HepG2 (cell line): ENCODE measurements around the gene SLC22A7. TPM values are rescaled to one million over a fixed set of nuclear protein-coding genes. Genes with fewer than 3 reads are reported as not detected.

Source experiments
- ATAC-seq: fragments of 200-7000 bp; cut with Tn5 transposase; 3 replicates; pipeline ENCODE4 v1.9.1; 2020; ENCODE audit warnings: mild to moderate bottlenecking, moderate library complexity
- BruUV-seq: library from RNA; stranded (reverse); fragments of 400-500 nt; replicated peaks from 2 replicates; lab custom pipeline; 2021; lab: Mats Ljungman, UMichigan
- CTCF ChIA-PET: fragments of 300-600 bp; formaldehyde crosslinking; extraction: SDS; loops from one replicate; lab custom pipeline; 2021; ENCODE audit warnings: low total read pairs, inconsistent platforms, low intra/inter-chr PET ratio; lab: Yijun Ruan, JAX
- POLR2A ChIA-PET: fragments of 350-600 bp; sonication (Branson Sonifier 250); formaldehyde crosslinking; loops from one replicate; lab custom pipeline; 2020; ENCODE audit warnings: antibody characterized with exemption, inconsistent platforms; lab: Yijun Ruan, JAX
- DNase-seq: peaks from one replicate; pipeline ENCODE4 v3.0.0-alpha.2; 2015; ENCODE audit warnings: low spot score
- FAIRE-seq: peaks from 3 replicates; lab custom pipeline; 2011; peaks lifted over from hg19 to GRCh38; lab: Jason Lieb, UNC
- H2AFZ ChIP-seq: one replicate; pipeline ENCODE4 v1.6.1; 2011; ENCODE audit warnings: low read length, inconsistent platforms
- H3K27ac ChIP-seq: fragments of 300-600 bp; 3 replicates; pipeline ENCODE4 v1.8.0; 2011; ENCODE audit warnings: mixed run types, mild to moderate bottlenecking, mixed read lengths, low read length, inconsistent platforms; ENCODE audit not compliant: insufficient read depth; ENCODE audit errors: extremely low read length
- H3K27me3 ChIP-seq, 2 experiments: fragments of 200-600 bp in 1 of 2; 2 replicates in 1 of 2; 3 replicates in 1 of 2; pipeline versions ENCODE4 v1.6.0 to v1.8.0; 2011; ENCODE audit warnings: low read length in 2 of 2, mild to moderate bottlenecking in 2 of 2, moderate library complexity in 2 of 2, inconsistent platforms in 1 of 2; ENCODE audit not compliant: insufficient read depth in 2 of 2, control insufficient read depth in 1 of 2
- H3K36me3 ChIP-seq, 2 experiments: fragments of 200-600 bp in 1 of 2; replicated peaks in 1 of 2; 2 replicates in 1 of 2; 3 replicates in 1 of 2; pipeline versions ENCODE4 v1.5.1 to v1.8.0; 2011; ENCODE audit warnings: low read length in 2 of 2, inconsistent platforms in 1 of 2; ENCODE audit not compliant: insufficient read depth in 2 of 2, control insufficient read depth in 1 of 2
- H3K4me1 ChIP-seq: 2 replicates; pipeline ENCODE4 v1.5.1; 2012; ENCODE audit warnings: low read length, inconsistent platforms; ENCODE audit not compliant: insufficient read depth
- H3K4me2 ChIP-seq: 2 replicates; pipeline ENCODE4 v1.6.0; 2011; ENCODE audit warnings: low read depth, low read length, inconsistent platforms
- H3K4me3 ChIP-seq, 3 experiments: fragments of 200-600 bp in 1 of 3; sonication (generic), shearing (Covaris generic) in 1 of 3; replicated peaks in 1 of 3; 2 replicates each; pipeline ENCODE4 v1.5.1; 2011 to 2016; ENCODE audit warnings: low read length in 3 of 3, inconsistent platforms in 2 of 3, low read depth in 2 of 3, mild to moderate bottlenecking in 2 of 3, control low read depth in 1 of 3, mixed read lengths in 1 of 3; ENCODE audit not compliant: insufficient read depth in 1 of 3
- H3K79me2 ChIP-seq: one replicate; pipeline ENCODE4 v1.6.1; 2011; ENCODE audit warnings: low read length, inconsistent platforms; ENCODE audit not compliant: insufficient read depth
- H3K9ac ChIP-seq: 2 replicates; pipeline ENCODE4 v1.6.0; 2011; ENCODE audit warnings: mild to moderate bottlenecking, low read depth, low read length, inconsistent platforms; ENCODE audit not compliant: insufficient read depth
- H3K9me3 ChIP-seq: 2 replicates; pipeline ENCODE4 v1.5.1; 2012; ENCODE audit warnings: mild to moderate bottlenecking, low read length
- H4K20me1 ChIP-seq: 2 replicates; pipeline ENCODE4 v1.6.0; 2011; ENCODE audit warnings: inconsistent platforms, mild to moderate bottlenecking, low read length, moderate library complexity; ENCODE audit not compliant: insufficient read depth
- CBFB ChIP-seq: sonication (generic); formaldehyde crosslinking; IDR thresholded peaks from 2 replicates; pipeline ENCODE4 v1.4.0; 2020; ENCODE audit warnings: missing genetic modification reagents
- GFI1 ChIP-seq: sonication (generic); formaldehyde crosslinking; IDR thresholded peaks from 2 replicates; pipeline ENCODE4 v1.5.0; 2020; ENCODE audit warnings: missing genetic modification reagents, mild to moderate bottlenecking, borderline replicate concordance
- TAF1 ChIP-seq: sonication (generic); formaldehyde crosslinking; IDR thresholded peaks from 2 replicates; pipeline ENCODE4 v1.4.0; 2020; ENCODE audit warnings: missing genetic modification reagents
- ZBTB1 ChIP-seq: sonication (generic); formaldehyde crosslinking; IDR thresholded peaks from 2 replicates; pipeline ENCODE4 v1.4.0; 2020; ENCODE audit warnings: missing genetic modification reagents, borderline replicate concordance
- ZNF331 ChIP-seq: sonication (generic); formaldehyde crosslinking; IDR thresholded peaks from 2 replicates; pipeline ENCODE4 v1.4.0; 2020; ENCODE audit warnings: missing genetic modification reagents
- ZNF589 ChIP-seq: sonication (generic); formaldehyde crosslinking; conservative IDR thresholded peaks from 2 replicates; pipeline ENCODE4 v1.8.0; 2022; ENCODE audit warnings: mild to moderate bottlenecking, moderate library complexity, missing genetic modification reagents
- ZSCAN29 ChIP-seq: sonication (generic); formaldehyde crosslinking; conservative IDR thresholded peaks from 2 replicates; pipeline ENCODE4 v1.4.0; 2020; ENCODE audit warnings: mild to moderate bottlenecking, missing genetic modification reagents
- WGBS: methylation state at CpG from one replicate; pipeline ENCODE4 v1.1.6; 2017; ENCODE audit warnings: low lambda C conversion rate; 5-methylcytosine and 5-hydroxymethylcytosine counted together
- in situ Hi-C: cut with HindIII; loops from 2 replicates; pipeline ENCODE4 v1.10.0; 2017; ENCODE audit warnings: low pct_unique_long_range_greater_than_20kb; ENCODE audit not compliant: extremely low pct_ligation_motif_present
- intact Hi-C: fragments of 100-400 bp; cut with micrococcal nuclease; formaldehyde crosslinking; loops from one replicate; pipeline ENCODE4 v1.10.0; 2022; ENCODE audit not compliant: unreplicated experiment
- polyA plus RNA-seq, 8 experiments: library from polyadenylated mRNA; depleted of rRNA in 3 of 8; stranded (reverse) in 7 of 8; unstranded in 1 of 8; fragments of >200 nt; fragmentation: Illumina TruSeq in 4 of 8; extraction: Trizol in 4 of 8; gene quantifications; 2 replicates each; pipeline versions ENCODE4 v1.2.1 to v1.2.3, GENCODE V29; 2011 to 2016; ENCODE audit warnings: low read depth in 4 of 8, missing spikeins in 1 of 8, mixed read lengths in 1 of 8; ENCODE audit not compliant: insufficient read depth in 1 of 8
- total RNA-seq, 5 experiments: library from RNA; depleted of rRNA; stranded (reverse); fragments of >200 nt; fragmentation: Illumina TruSeq; extraction: Trizol; gene quantifications; 2 replicates each; pipeline ENCODE4 v1.2.3, GENCODE V29; 2016; ENCODE audit warnings: low read depth in 1 of 5
- TF ChIP-seq, protein P1 (sequence below): sonication (generic); formaldehyde crosslinking; IDR thresholded peaks from 2 replicates; pipeline ENCODE4 v1.5.1; 2020; ENCODE audit warnings: missing genetic modification reagents, mild to moderate bottlenecking, borderline replicate concordance

SLC22A7 gene
- total and polyA plus RNA-seq, 2 of the 13 experiments (the other 11 are each of a cell fraction or from before 2014, with no cell fraction given), result 5.3 to 22.6 TPM

DNA sequence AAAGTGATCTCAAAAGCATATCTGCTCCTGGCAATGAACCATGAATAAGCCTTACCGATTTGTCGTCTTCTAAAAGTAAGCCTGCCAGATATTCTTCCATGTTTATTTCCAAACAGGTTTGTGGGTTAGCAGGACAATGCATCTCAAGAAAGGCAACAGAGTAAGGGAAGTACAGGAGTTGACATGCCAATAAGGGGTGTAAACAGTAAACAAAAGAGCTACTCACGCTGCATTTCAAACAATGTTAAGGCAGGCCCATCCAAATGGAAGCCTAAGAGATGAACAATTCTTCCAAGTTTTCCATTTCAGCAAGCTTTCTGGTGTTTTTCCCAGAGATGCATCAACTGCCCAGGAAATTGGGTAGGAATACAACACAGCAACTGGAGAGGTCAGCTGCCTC is 38.3 kb downstream of the SLC22A7 start:
- Histone ChIP-seq H3K4me1 (peaks cover 11% of the 10 kb centered on the region), H3K9ac (no peak overlapping the region), H2AFZ (no peak overlapping the region), H3K36me3 (peaks cover 12 to 26% of the 10 kb centered on the region in 2 experiments), H4K20me1 (no peaks in the 10 kb centered on the region), H3K9me3 (no peaks in the 10 kb centered on the region), H3K27me3 (no peaks in the 10 kb centered on the region), H3K27ac (no peak overlapping the region), H3K4me3 (no peak overlapping the region), H3K4me2 (no peak overlapping the region), H3K79me2 (no peaks in the 10 kb centered on the region)
- ATAC-seq, result no peak
- TF ChIP-seq TAF1 (CRISPR knock-in tag) (no peak), ZNF331 (no peak), ZSCAN29 (no peak), CBFB (CRISPR knock-in tag) (no peak), GFI1 (CRISPR knock-in tag) (no peak), ZBTB1 (CRISPR knock-in tag) (no peak)
- TF ChIP-seq, protein P1, sequence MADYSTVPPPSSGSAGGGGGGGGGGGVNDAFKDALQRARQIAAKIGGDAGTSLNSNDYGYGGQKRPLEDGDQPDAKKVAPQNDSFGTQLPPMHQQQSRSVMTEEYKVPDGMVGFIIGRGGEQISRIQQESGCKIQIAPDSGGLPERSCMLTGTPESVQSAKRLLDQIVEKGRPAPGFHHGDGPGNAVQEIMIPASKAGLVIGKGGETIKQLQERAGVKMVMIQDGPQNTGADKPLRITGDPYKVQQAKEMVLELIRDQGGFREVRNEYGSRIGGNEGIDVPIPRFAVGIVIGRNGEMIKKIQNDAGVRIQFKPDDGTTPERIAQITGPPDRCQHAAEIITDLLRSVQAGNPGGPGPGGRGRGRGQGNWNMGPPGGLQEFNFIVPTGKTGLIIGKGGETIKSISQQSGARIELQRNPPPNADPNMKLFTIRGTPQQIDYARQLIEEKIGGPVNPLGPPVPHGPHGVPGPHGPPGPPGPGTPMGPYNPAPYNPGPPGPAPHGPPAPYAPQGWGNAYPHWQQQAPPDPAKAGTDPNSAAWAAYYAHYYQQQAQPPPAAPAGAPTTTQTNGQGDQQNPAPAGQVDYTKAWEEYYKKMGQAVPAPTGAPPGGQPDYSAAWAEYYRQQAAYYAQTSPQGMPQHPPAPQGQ (CRISPR knock-in tag), result no peak
- 95% methylated on average over 3 of the region's 3 CpGs for WGBS
- in situ Hi-C loops, result no loop called here
- BruUV-seq, result no TSS peak
- ChIA-PET CTCF (interaction anchor here (4.7 kb wide), 1 partner anchor 72 kb away, joined by 79 read pairs; no protein-coding TSS in a partner anchor), POLR2A (interaction anchor here (1.4 kb wide), 1 partner anchor 33 kb away, joined by 3 read pairs; the partner anchor contains the start of gene ZNF318)
- intact Hi-C loops, result no loop called here
- no peak for DNase-seq
- no peak for FAIRE-seq

DNA sequence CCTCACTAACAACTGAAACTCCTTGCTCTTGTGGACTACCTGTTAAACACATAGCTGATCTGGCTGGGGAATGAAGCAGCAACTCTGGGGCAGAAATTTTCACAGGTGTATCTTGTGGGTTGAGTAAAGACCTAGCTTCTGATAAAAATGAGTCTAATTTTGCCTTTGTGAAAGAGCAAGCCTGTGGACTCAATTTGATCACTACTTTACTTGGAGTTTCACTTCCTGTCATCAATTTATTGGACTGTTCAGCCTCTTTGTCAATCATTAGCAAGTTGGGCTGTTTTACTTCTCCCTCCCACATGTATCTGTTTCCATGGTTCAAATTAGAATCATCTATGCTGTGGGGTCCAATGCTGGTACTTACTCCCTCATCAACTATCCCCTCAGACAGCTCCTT is 40.2 kb downstream of the SLC22A7 start:
- H3K4me1 ChIP-seq, result peaks cover 11% of the 10 kb centered on the region
- H3K9me3 ChIP-seq, result no peaks in the 10 kb centered on the region
- H3K27me3 ChIP-seq, result no peaks in the 10 kb centered on the region
- DNase-seq (no peak), ATAC-seq (no peak), FAIRE-seq (no peak)
- in situ Hi-C loops, result no loop called here
- no peak overlapping the region for H2AFZ ChIP-seq
- ChIA-PET POLR2A (no interaction called here), CTCF (no interaction called here)
- no peaks in the 10 kb centered on the region for H4K20me1 ChIP-seq
- no peak overlapping the region for H3K4me2 ChIP-seq
- H3K36me3 ChIP-seq, result peaks cover 21 to 43% of the 10 kb centered on the region in 2 experiments
- BruUV-seq, result no TSS peak
- H3K4me3 ChIP-seq, result no peak overlapping the region
- H3K79me2 ChIP-seq, result no peaks in the 10 kb centered on the region
- no peak overlapping the region for H3K27ac ChIP-seq
- H3K9ac ChIP-seq, result no peak overlapping the region
- intact Hi-C loops, result no loop called here
- TF ChIP-seq ZNF589 (CRISPR knock-in tag), result no peak
